SU-DHL-6 (cell line): ENCODE measurements around the gene ITSN2.

ENCODE experiments used
- H2AFZ ChIP-seq: fragments of 200-600 bp; sonication (generic); 2 replicates; pipeline ENCODE4 v1.6.1; 2014; ENCODE audit warnings: low read depth, mild to moderate bottlenecking, moderate library complexity, mixed read lengths, antibody characterized with exemption, low read length; ENCODE audit not compliant: severe bottlenecking
- H3F3A ChIP-seq: fragments of 200-600 bp; shearing (Covaris generic); 2 replicates; pipeline ENCODE4 v1.6.0; 2016; ENCODE audit warnings: antibody characterized with exemption, mild to moderate bottlenecking; ENCODE audit not compliant: insufficient read depth
- H3K27ac ChIP-seq: fragments of 200-600 bp; sonication (generic); 2 replicates; pipeline ENCODE4 v1.5.1; 2016; ENCODE audit warnings: low read depth, mild to moderate bottlenecking, low read length, moderate library complexity, mixed read lengths
- H3K27me3 ChIP-seq: fragments of 200-600 bp; sonication (generic), shearing (Covaris generic); 2 replicates; pipeline ENCODE4 v1.6.0; 2014; ENCODE audit warnings: mild to moderate bottlenecking, low read length
- H3K36me3 ChIP-seq: fragments of 200-600 bp; sonication (generic); 2 replicates; pipeline ENCODE4 v1.6.1; 2014; ENCODE audit warnings: mild to moderate bottlenecking, low read length, mixed read lengths
- H3K4me2 ChIP-seq: fragments of 300-600, 200-600 bp; shearing (Covaris generic), sonication (generic); 2 replicates; pipeline ENCODE4 v1.6.0; 2014; ENCODE audit warnings: low read length, low read depth, mild to moderate bottlenecking; ENCODE audit not compliant: poor library complexity, severe bottlenecking
- H3K4me3 ChIP-seq: fragments of 200-600 bp; sonication (generic); 2 replicates; pipeline ENCODE4 v1.5.1; 2014; ENCODE audit warnings: antibody characterized with exemption, low read length, mild to moderate bottlenecking, mixed read lengths; ENCODE audit not compliant: insufficient read depth, poor library complexity, severe bottlenecking
- H3K79me2 ChIP-seq: fragments of 200-600 bp; sonication (generic); 2 replicates; pipeline ENCODE4 v1.6.1; 2014; ENCODE audit warnings: mild to moderate bottlenecking, low read length, moderate library complexity; ENCODE audit not compliant: insufficient read depth
- H3K9ac ChIP-seq: fragments of 200-600 bp; sonication (generic); 2 replicates; pipeline ENCODE4 v1.7.0; 2014; ENCODE audit warnings: mild to moderate bottlenecking, low read length
- H3K9me2 ChIP-seq: fragments of 200-600 bp; sonication (generic); replicated peaks from 2 replicates; pipeline ENCODE4 v1.6.1; 2014; ENCODE audit warnings: low read length; ENCODE audit not compliant: insufficient read depth
- H3K9me3 ChIP-seq: fragments of 200-600 bp; sonication (generic); 2 replicates; pipeline ENCODE4 v1.6.1; 2014; ENCODE audit warnings: low read length, mixed read lengths; ENCODE audit not compliant: insufficient read depth
- H4K20me1 ChIP-seq: fragments of 200-600 bp; sonication (generic); 2 replicates; pipeline ENCODE4 v1.6.1; 2014; ENCODE audit warnings: low read depth, mild to moderate bottlenecking, antibody characterized with exemption, low read length, moderate library complexity, mixed read lengths
- EZH2phosphoT487 ChIP-seq: fragments of 200-600 bp; sonication (generic), shearing (Covaris generic); conservative IDR thresholded peaks from 2 replicates; pipeline ENCODE4 v1.6.1; 2018; ENCODE audit warnings: mild to moderate bottlenecking, antibody characterized with exemption, low read length, moderate library complexity, mixed read lengths
- TF ChIP-seq, protein P1 (sequence below): fragments of 200-600 bp; sonication (generic); IDR thresholded peaks from one replicate; pipeline ENCODE4 v1.5.1; 2017; ENCODE audit warnings: antibody characterized with exemption, mild to moderate bottlenecking, low read length, moderate library complexity; ENCODE audit not compliant: insufficient read depth, poor library complexity, severe bottlenecking

ITSN2 gene

DNA sequence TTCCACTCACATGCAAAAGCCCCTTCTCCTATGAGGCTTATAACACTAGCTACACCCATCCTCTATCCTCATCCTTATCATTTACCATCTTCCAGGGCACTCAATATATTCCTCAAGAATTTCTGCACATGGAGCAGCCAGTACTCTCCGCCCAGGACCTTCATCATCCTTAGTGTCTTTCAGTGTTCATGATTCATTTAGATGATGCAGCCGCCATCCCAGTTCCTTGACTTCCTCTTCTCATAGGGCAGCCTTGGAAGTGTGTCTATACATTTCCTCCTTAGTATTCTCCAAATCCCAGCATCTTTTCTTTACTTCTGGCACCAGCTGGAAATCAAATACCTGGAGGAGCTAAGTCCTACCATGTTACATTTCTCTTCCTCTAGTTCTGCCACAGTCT lies 3.0 kb upstream of the ITSN2 start:
- no peak overlapping the region for H3K9ac ChIP-seq
- H4K20me1 ChIP-seq: no peaks in the 10 kb centered on the region
- no peaks in the 10 kb centered on the region for H3K27me3 ChIP-seq
- H3K79me2 ChIP-seq: peaks cover 17% of the 10 kb centered on the region
- no peak overlapping the region for H3K4me2 ChIP-seq
- no peaks in the 10 kb centered on the region for H3K36me3 ChIP-seq
- no peaks in the 10 kb centered on the region for H3K9me2 ChIP-seq
- H3F3A ChIP-seq: peaks cover 15% of the 10 kb centered on the region
- H2AFZ ChIP-seq: no peak overlapping the region
- no peak overlapping the region for H3K4me3 ChIP-seq
- no peaks in the 10 kb centered on the region for H3K9me3 ChIP-seq
- TF ChIP-seq EZH2phosphoT487: no peak
- TF ChIP-seq, protein P1, sequence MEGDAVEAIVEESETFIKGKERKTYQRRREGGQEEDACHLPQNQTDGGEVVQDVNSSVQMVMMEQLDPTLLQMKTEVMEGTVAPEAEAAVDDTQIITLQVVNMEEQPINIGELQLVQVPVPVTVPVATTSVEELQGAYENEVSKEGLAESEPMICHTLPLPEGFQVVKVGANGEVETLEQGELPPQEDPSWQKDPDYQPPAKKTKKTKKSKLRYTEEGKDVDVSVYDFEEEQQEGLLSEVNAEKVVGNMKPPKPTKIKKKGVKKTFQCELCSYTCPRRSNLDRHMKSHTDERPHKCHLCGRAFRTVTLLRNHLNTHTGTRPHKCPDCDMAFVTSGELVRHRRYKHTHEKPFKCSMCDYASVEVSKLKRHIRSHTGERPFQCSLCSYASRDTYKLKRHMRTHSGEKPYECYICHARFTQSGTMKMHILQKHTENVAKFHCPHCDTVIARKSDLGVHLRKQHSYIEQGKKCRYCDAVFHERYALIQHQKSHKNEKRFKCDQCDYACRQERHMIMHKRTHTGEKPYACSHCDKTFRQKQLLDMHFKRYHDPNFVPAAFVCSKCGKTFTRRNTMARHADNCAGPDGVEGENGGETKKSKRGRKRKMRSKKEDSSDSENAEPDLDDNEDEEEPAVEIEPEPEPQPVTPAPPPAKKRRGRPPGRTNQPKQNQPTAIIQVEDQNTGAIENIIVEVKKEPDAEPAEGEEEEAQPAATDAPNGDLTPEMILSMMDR: no peak
- no peak overlapping the region for H3K27ac ChIP-seq

DNA sequence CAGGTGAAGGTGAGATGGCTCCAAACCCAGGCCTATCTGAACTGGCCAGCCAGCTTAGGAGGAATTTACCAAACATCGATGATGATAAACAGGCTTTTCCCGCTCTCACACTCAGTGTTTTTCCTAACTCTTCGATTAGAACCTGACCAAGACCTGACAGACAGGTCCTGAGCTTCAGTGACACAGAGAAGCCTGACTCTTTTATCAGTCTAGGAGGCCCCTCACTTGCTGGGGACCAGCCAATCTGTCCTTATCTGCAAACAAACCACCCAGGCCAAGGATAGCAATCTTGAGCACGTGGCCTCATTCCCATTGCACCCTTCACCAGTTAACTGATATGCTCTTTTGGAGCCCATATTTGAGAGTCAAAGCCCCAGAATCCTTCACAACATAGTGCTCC lies 1.9 kb upstream of the ITSN2 start:
- Histone ChIP-seq H2AFZ (no peak overlapping the region), H3K9ac (no peak overlapping the region), H3K36me3 (no peaks in the 10 kb centered on the region), H3K27ac (no peak overlapping the region), H3F3A (peaks cover 18% of the 10 kb centered on the region), H3K9me2 (no peaks in the 10 kb centered on the region), H3K4me3 (no peak overlapping the region), H3K4me2 (no peak overlapping the region), H3K9me3 (no peaks in the 10 kb centered on the region), H3K79me2 (peaks cover 28% of the 10 kb centered on the region), H4K20me1 (no peaks in the 10 kb centered on the region), H3K27me3 (no peaks in the 10 kb centered on the region)
- TF ChIP-seq, protein P1: no peak
- no peak for TF ChIP-seq EZH2phosphoT487

DNA sequence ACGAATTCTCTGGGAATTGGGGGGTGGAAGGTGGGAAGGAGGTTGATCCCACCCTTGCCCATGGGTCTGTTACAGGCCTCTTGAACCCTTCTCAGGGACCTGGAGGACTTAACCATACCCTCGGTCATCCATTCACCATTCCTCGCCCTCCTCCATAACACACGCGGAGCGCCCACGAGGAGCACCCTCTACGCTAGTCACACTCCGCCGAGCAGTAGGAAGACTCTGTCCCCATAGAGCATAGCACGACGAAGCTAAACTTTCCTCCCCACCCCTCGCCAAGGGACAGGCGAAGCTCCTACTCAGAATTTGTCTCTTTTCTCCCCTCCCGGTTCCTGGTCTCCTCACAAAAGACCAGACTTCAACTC lies 611 bp upstream of the ITSN2 start:
- Histone ChIP-seq H3K4me2 (peak overlapping the region; percentile 74), H3K27ac (peak overlapping the region; percentile 69), H4K20me1 (no peaks in the 10 kb centered on the region), H3F3A (peaks cover 18% of the 10 kb centered on the region), H3K79me2 (peaks cover 39% of the 10 kb centered on the region), H3K9ac (peak overlapping the region; percentile 93), H3K9me3 (no peaks in the 10 kb centered on the region), H3K27me3 (no peaks in the 10 kb centered on the region), H3K4me3 (peak overlapping the region; percentile 95), H2AFZ (peak overlapping the region; percentile 95), H3K9me2 (no peaks in the 10 kb centered on the region), H3K36me3 (no peaks in the 10 kb centered on the region)
- TF ChIP-seq, protein P1: no peak
- TF ChIP-seq EZH2phosphoT487: no peak
